HG03196 (cell line): ENCODE results near the gene FHL1.

Source experiments
- ATAC-seq: cut with Tn5 transposase; IDR thresholded peaks from one replicate; pipeline ENCODE4 v1.9.1; 2021; ENCODE audit not compliant: unreplicated experiment

The FHL1 gene

DNA sequence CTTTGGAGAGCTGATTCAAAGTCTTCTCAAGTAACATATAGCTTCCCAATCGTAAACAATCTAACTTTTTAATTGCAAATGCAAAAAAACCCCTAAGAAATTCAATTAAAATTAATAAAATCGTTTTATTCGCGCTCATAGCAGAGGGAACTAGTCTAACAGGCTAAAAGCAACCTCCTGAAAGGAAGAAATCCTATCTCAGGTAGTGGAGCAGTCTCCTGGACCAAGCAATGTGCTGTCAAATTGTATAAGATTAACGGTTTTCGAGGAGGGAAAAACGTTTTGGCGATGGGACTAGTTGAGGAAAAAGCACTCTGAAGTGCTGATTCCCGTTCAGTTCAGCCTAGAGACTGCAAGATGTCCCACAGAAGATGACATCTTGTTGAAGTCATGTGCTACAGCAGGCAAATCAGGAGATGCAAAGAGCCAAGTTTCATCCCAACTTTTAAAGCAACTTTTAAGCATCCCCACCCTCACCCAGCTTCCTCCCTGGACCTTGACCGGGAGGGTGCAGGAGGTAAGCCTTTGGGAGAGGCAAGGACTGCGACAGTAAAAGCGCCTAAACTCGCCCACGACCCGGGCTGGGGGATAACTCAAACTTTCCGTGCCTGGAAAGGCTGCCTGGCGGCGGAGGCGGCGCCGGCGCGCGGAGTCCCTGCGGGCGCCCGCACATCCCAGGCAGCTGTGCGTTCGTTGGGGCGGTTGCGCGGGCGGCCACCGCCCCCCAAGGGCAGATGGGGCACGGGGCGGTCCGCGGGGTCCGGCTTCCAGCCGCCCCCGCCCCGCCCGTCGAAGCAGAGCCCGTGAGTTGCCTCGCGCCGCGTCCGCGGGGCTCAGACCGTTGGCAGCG lies 103.1 kb downstream of the FHL1 start:
- peak; percentile 38 for ATAC-seq

DNA sequence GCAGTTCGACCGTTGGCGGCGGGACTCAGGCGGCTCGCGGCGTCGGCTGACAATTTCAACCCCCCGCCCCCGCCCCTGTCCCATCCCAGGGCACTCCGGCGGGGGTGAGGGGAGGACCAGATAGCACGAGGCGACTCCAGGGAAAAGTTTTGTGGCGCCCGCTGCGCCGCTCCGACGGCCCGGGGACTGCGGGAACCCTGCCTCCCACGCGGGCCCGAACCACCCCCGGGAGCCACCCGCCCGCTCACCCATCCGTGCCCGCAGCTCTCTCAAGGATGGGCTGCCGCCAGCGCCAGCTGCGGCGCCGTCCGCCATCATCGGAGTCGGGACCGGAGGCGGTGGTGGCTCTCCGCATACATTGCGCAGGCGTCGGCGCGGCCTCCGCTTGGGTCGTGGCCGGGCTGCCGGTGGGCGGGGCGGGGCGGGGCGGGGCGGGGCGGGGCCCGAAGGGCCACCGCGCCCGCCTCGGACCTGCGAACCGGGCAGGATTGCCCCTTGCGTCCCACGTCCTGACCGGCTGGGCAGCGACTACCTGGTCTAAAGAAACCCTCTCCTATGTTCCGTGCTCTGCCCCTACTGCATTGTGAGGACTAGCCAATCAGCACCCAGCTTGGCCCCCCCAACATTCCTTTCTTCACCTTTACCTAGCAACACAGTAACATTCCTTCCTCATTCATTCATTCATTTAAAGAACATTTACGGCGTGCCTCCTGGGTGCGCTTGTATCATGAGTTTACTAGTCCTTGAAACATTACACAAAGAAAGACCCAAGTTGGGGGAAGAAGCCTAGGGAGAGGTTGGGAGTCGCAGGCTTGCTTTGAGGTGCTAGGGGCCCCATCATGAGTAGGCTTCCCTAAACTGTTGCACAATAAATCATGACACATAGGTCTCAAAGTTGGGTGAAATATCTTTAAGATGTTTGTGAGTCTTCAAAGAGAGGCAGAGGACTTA lies 104.0 kb downstream of the FHL1 start, which contains the start of gene MAP7D3:
Gene MAP7D3 (minus strand): TSS at position 360 of the 951 bp plus-strand sequence. CDS start 42 bp downstream, at position 318.
- peak; percentile 85 for ATAC-seq

DNA sequence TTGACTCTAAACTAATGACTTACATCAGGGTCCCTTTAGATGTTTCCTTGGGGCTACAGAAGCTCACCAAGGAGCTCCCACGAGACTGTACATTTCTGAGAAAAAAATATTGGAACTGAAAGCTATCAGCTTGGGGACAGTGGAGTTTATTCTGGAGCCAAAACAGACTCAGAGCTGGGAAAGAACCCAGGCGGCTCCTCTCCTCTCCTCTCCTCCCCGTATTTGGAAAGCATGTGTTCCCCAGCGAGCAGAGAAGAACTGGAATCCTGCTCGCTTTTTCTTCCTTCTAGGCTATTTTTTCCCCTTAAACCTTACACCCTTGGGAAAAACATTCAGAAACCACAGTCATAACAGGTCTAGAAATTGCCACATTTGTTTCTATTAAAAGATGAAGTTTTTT lies 108.2 kb downstream of the FHL1 start:
- ATAC-seq, result no peak

DNA sequence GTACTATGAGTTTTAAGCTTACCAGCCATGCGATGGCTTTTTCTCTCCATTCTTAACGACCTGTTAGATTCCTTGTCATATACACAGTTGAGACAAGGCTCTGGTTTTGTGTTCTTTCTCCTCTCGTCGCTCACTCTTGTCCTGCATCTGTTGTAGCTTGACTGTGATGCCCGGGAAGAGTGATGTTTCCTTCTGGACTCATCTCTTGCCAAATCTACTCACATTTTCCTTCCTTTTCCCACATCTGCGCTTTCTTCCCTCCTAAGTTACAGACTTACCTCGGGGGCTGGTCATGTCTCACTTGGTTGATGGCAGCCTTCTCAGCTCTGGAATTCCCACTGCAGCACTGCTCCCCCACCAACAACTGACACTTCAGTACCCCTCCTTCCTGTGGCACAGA lies 108.7 kb downstream of the FHL1 start:
- no peak for ATAC-seq

DNA sequence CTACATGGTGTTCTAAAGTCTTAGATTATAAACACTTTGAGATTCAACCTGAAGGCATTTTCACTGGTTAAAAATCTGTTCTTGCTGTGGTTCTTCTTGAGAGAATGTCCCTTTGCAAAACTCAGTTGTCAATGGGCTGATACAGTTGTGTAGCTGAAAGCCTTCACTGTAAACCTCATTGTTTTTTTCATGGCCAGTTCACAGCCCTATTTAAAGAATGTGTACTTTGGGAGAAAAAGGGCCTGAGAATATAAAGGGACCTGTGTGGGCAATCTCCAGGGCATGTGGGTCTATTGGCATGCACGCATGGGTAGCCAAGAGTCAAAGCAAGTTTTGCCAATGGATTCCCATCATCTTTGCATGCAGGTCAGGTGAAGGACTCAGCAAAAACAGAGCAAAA lies 111.6 kb downstream of the FHL1 start:
- no peak for ATAC-seq

DNA sequence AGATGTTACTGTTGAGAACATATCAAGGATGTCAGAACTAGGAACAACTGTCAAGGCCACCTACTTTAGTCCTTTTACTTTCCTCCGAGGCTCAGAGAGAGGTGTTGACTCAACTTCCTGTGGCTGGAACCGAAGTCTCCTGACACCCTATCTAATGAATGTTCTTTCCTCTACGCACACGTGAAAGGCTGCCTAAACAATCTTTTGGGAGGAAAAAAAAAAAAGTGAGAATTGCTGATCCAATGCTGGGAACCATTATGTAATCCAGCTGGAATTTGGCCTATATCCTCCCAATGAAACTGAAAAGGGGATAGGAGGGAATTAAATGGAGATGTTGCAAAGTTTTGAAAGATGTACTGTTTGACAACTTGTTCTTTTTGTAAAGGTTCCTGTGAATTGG lies 112.2 kb downstream of the FHL1 start:
- ATAC-seq, result no peak

DNA sequence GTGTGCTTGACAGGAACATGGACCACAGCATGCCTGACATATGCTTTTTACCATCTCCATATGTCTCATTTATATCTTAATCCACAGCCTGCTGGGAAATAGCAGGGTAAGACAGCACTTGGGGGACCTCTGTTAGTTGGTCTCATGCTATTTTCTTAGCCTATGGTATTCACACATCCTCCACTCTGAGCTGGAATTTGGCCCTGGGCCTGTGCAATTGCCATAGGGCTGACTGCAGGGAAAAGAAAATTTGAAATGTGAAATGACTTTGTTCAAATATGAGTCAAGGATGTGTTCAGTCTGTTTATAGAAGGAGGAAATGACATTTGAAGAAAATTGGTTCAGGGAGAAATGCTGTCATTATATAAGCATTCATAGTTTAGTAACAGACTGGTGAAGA lies 113.4 kb downstream of the FHL1 start:
- no peak for ATAC-seq
